ENCODE data around the gene CDC42SE2.

The CDC42SE2 gene

GRCh38 chr5:131225282-131225974 is 38.4 kb upstream of the CDC42SE2 start:
- TF ChIP-seq SIN3A (IDR thresholded peaks at IDR 0.05; ENCODE audit: borderline replicate concordance, insufficient read depth, low read length) (no peak), REST (IDR thresholded peaks at IDR 0.05; ENCODE audit: insufficient read depth in 1 of 2, low read depth in 2 of 2, low read length in 2 of 2) (no peak), FOXP2 (optimal IDR thresholded peaks at IDR 0.05; ENCODE audit: borderline replicate concordance, extremely low read depth, extremely low read length, insufficient read depth) (no peak), POLR2AphosphoS5 (IDR thresholded peaks at IDR 0.05; ENCODE audit: low read depth, low read length) (no peak), TAF1 (IDR thresholded peaks at IDR 0.05; ENCODE audit: borderline replicate concordance, insufficient read depth, low read length) (no peak)

GRCh38 chr5:131226899-131227298 is 37.0 kb upstream of the CDC42SE2 start:
- TF ChIP-seq SIN3A (IDR thresholded peaks at IDR 0.05; ENCODE audit: borderline replicate concordance, insufficient read depth, low read length) (no peak), TAF1 (IDR thresholded peaks at IDR 0.05; ENCODE audit: borderline replicate concordance, insufficient read depth, low read length) (no peak), FOXP2 (optimal IDR thresholded peaks at IDR 0.05; ENCODE audit: borderline replicate concordance, extremely low read depth, extremely low read length, insufficient read depth) (no peak), POLR2AphosphoS5 (IDR thresholded peaks at IDR 0.05; ENCODE audit: low read depth, low read length) (no peak), REST (IDR thresholded peaks at IDR 0.05; ENCODE audit: insufficient read depth in 1 of 2, low read depth in 2 of 2, low read length in 2 of 2) (no peak)

GRCh38 chr5:131228646-131229045 is 35.2 kb upstream of the CDC42SE2 start:
- no peak for TF ChIP-seq REST (IDR thresholded peaks at IDR 0.05; ENCODE audit: insufficient read depth in 1 of 2, low read depth in 2 of 2, low read length in 2 of 2)
- TF ChIP-seq SIN3A (IDR thresholded peaks at IDR 0.05; ENCODE audit: borderline replicate concordance, insufficient read depth, low read length) = no peak
- TF ChIP-seq TAF1 (IDR thresholded peaks at IDR 0.05; ENCODE audit: borderline replicate concordance, insufficient read depth, low read length) = no peak
- no peak for TF ChIP-seq POLR2AphosphoS5 (IDR thresholded peaks at IDR 0.05; ENCODE audit: low read depth, low read length)
- TF ChIP-seq FOXP2 (optimal IDR thresholded peaks at IDR 0.05; ENCODE audit: borderline replicate concordance, extremely low read depth, extremely low read length, insufficient read depth) = no peak

GRCh38 chr5:131229623-131230022 is 34.2 kb upstream of the CDC42SE2 start:
- TF ChIP-seq FOXP2 (optimal IDR thresholded peaks at IDR 0.05; ENCODE audit: borderline replicate concordance, extremely low read depth, extremely low read length, insufficient read depth) (no peak), REST (IDR thresholded peaks at IDR 0.05; ENCODE audit: insufficient read depth in 1 of 2, low read depth in 2 of 2, low read length in 2 of 2) (no peak), POLR2AphosphoS5 (IDR thresholded peaks at IDR 0.05; ENCODE audit: low read depth, low read length) (no peak), SIN3A (IDR thresholded peaks at IDR 0.05; ENCODE audit: borderline replicate concordance, insufficient read depth, low read length) (no peak), TAF1 (IDR thresholded peaks at IDR 0.05; ENCODE audit: borderline replicate concordance, insufficient read depth, low read length) (no peak)

Data from PFSK-1 (cell line).